ENCODE data around the gene ARF6.

DNA sequence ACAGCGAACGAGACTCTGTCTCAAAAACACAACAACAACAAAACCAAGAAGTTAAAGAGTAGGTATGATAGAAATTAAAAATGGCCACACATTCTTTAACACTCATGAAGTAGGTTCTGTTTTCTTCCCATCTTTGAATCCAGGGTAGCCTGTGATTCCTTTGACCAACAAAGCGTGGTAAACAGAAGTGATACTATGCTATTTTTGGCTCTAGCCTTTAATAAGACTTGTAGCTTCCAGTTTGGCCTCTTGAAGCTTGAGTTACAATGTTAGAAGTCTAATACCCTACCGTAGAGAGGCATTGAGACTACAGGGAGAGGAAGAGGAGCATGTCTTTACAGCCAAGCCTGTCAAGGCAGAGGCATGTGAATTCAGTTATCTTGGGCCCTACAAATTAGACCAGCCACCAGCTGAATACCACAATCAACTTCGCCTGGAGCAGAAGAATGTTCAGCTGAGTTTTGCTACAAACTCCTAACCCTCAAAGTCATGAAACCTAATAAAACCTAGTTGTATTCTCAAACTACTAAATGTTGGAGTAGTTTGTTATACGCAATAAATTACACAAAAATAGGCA is 35.4 kb upstream of the ARF6 start:
- no peak for TF ChIP-seq EZH2 (IDR thresholded peaks at IDR 0.05)
- TF ChIP-seq, protein P1, sequence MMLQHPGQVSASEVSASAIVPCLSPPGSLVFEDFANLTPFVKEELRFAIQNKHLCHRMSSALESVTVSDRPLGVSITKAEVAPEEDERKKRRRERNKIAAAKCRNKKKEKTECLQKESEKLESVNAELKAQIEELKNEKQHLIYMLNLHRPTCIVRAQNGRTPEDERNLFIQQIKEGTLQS (IDR thresholded peaks at IDR 0.05) = no peak
- TF ChIP-seq, protein P2, sequence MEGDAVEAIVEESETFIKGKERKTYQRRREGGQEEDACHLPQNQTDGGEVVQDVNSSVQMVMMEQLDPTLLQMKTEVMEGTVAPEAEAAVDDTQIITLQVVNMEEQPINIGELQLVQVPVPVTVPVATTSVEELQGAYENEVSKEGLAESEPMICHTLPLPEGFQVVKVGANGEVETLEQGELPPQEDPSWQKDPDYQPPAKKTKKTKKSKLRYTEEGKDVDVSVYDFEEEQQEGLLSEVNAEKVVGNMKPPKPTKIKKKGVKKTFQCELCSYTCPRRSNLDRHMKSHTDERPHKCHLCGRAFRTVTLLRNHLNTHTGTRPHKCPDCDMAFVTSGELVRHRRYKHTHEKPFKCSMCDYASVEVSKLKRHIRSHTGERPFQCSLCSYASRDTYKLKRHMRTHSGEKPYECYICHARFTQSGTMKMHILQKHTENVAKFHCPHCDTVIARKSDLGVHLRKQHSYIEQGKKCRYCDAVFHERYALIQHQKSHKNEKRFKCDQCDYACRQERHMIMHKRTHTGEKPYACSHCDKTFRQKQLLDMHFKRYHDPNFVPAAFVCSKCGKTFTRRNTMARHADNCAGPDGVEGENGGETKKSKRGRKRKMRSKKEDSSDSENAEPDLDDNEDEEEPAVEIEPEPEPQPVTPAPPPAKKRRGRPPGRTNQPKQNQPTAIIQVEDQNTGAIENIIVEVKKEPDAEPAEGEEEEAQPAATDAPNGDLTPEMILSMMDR (IDR thresholded peaks at IDR 0.05 in 2 of 3, conservative IDR thresholded peaks at IDR 0.05 in 1 of 3; ENCODE audit: borderline replicate concordance in 1 of 3, insufficient read depth in 1 of 3, low read depth in 2 of 3, low read length in 2 of 3) = no peak
- TF ChIP-seq POLR2A (IDR thresholded peaks at IDR 0.05; ENCODE audit: borderline replicate concordance, extremely low read depth, insufficient read depth, insufficient read length) = no peak
- no peak for TF ChIP-seq CEBPB (IDR thresholded peaks at IDR 0.05; ENCODE audit: low read depth)
- TF ChIP-seq, protein P3, sequence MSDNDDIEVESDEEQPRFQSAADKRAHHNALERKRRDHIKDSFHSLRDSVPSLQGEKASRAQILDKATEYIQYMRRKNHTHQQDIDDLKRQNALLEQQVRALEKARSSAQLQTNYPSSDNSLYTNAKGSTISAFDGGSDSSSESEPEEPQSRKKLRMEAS (IDR thresholded peaks at IDR 0.05) = no peak
- TF ChIP-seq EZH2phosphoT487 (IDR thresholded peaks at IDR 0.05; ENCODE audit: borderline replicate concordance) = no peak
- no peak for TF ChIP-seq RAD21 (IDR thresholded peaks at IDR 0.05; ENCODE audit: low read depth)
- TF ChIP-seq TCF7L2 (IDR thresholded peaks at IDR 0.05; ENCODE audit: borderline replicate concordance, extremely low read depth, insufficient read depth, insufficient read length) = no peak
- no peak for TF ChIP-seq POLR2AphosphoS5 (IDR thresholded peaks at IDR 0.05; ENCODE audit: low read depth, low read length)
- no peak for TF ChIP-seq SIN3A (IDR thresholded peaks at IDR 0.05; ENCODE audit: low read depth)

Measured in HCT116 (cell line).